Esophagus squamous epithelium (tissue), 4 donors: ENCODE measurements around the gene SPATS2.

ENCODE experiments used
- POLR2A ChIP-seq, 4 donors: fragments of 450-650 bp; IDR thresholded peaks; one replicate each; pipeline ENCODE4 v1.6.1; 2017; ENCODE audit warnings: antibody characterized with exemption in 4 of 4, mild to moderate bottlenecking in 4 of 4, moderate library complexity in 3 of 4
- TF ChIP-seq, protein P1 (sequence below), 6 experiments: fragments of 450-650 bp in 4 of 6; fragments of 200-600 bp in 2 of 6; sonication (generic) in 2 of 6; IDR thresholded peaks; one replicate each; pipeline ENCODE4 v1.5.1; 2016 to 2019; ENCODE audit warnings: antibody characterized with exemption in 6 of 6, mild to moderate bottlenecking in 4 of 6, moderate library complexity in 4 of 6

- TF ChIP-seq, protein P1, sequence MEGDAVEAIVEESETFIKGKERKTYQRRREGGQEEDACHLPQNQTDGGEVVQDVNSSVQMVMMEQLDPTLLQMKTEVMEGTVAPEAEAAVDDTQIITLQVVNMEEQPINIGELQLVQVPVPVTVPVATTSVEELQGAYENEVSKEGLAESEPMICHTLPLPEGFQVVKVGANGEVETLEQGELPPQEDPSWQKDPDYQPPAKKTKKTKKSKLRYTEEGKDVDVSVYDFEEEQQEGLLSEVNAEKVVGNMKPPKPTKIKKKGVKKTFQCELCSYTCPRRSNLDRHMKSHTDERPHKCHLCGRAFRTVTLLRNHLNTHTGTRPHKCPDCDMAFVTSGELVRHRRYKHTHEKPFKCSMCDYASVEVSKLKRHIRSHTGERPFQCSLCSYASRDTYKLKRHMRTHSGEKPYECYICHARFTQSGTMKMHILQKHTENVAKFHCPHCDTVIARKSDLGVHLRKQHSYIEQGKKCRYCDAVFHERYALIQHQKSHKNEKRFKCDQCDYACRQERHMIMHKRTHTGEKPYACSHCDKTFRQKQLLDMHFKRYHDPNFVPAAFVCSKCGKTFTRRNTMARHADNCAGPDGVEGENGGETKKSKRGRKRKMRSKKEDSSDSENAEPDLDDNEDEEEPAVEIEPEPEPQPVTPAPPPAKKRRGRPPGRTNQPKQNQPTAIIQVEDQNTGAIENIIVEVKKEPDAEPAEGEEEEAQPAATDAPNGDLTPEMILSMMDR (IDR thresholded peaks at IDR 0.05): peak in 4 of 6 experiments; percentile 29 to 39 (median 33)
- TF ChIP-seq POLR2A (IDR thresholded peaks at IDR 0.05): peak in 3 of 4 donors; percentile 36 to 75 (median 50)
Measured at GRCh38 chr12:49366652-49367380, 446 bp upstream of the SPATS2 start.
